IMR-90 (cell line): ENCODE measurements around the gene ZNF512. TPM values are rescaled to one million over a fixed set of nuclear protein-coding genes. Genes with fewer than 3 reads are reported as not detected.

ENCODE experiments used
- ATAC-seq: fragments of 200-7000 bp; cut with Tn5 transposase; 2 replicates; pipeline ENCODE4 v1.9.1; 2020; ENCODE audit warnings: low read depth, mild to moderate bottlenecking, moderate library complexity
- BruUV-seq: library from RNA; stranded (reverse); fragments of 400-500 nt; replicated peaks from 2 replicates; lab custom pipeline; 2021; lab: Mats Ljungman, UMichigan
- CTCF ChIA-PET: fragments of 300-600 bp; formaldehyde crosslinking; extraction: SDS; loops from one replicate; lab custom pipeline; 2021; ENCODE audit warnings: antibody characterized with exemption; lab: Yijun Ruan, JAX
- POLR2A ChIA-PET: fragments of 300-600 bp; sonication (Branson Sonifier 250); formaldehyde crosslinking; loops from one replicate; lab custom pipeline; 2022; ENCODE audit warnings: antibody characterized with exemption; ENCODE audit not compliant: unreplicated experiment; lab: Charles Lee
- DNase-seq: peaks from one replicate; pipeline ENCODE4 v3.0.0; 2013
- H2AFZ ChIP-seq: replicated peaks from 2 replicates; pipeline ENCODE3; 2013; ENCODE audit warnings: low read length, mild to moderate bottlenecking; ENCODE audit not compliant: poor library complexity
- H2AK5ac ChIP-seq: 2 replicates; pipeline ENCODE4 v1.6.1; 2013; ENCODE audit warnings: low read depth, low read length, inconsistent platforms
- H2AK9ac ChIP-seq: replicated peaks from 2 replicates; pipeline ENCODE3; 2013; ENCODE audit warnings: mild to moderate bottlenecking, low read depth, low read length, moderate library complexity; ENCODE audit not compliant: poor library complexity
- H2BK120ac ChIP-seq: 2 replicates; pipeline ENCODE4 v1.6.1; 2013; ENCODE audit warnings: low read depth, low read length, inconsistent platforms
- H2BK15ac ChIP-seq: 3 replicates; pipeline ENCODE4 v1.6.1; 2013; ENCODE audit warnings: low read depth, low read length, inconsistent platforms
- H2BK20ac ChIP-seq: 2 replicates; pipeline ENCODE4 v1.6.1; 2013; ENCODE audit warnings: low read depth, mild to moderate bottlenecking, inconsistent platforms, low read length, moderate library complexity
- H2BK5ac ChIP-seq: 2 replicates; pipeline ENCODE4 v1.6.1; 2013; ENCODE audit warnings: mild to moderate bottlenecking, low read depth, low read length, inconsistent platforms; ENCODE audit not compliant: poor library complexity, severe bottlenecking
- H3K14ac ChIP-seq: replicated peaks from 2 replicates; pipeline ENCODE4 v1.6.1; 2013; ENCODE audit warnings: low read depth, low read length, inconsistent platforms
- H3K18ac ChIP-seq: 2 replicates; pipeline ENCODE4 v1.6.1; 2013; ENCODE audit warnings: low read depth, low read length, control low read depth
- H3K23ac ChIP-seq: 2 replicates; pipeline ENCODE4 v1.6.1; 2013; ENCODE audit warnings: low read depth, low read length, inconsistent platforms
- H3K27ac ChIP-seq: 2 replicates; pipeline ENCODE4 v1.5.1; 2013; ENCODE audit warnings: mild to moderate bottlenecking, control low read depth, low read length; ENCODE audit not compliant: insufficient read depth
- H3K27me3 ChIP-seq: 2 replicates; pipeline ENCODE4 v1.6.1; 2013; ENCODE audit warnings: low read length; ENCODE audit not compliant: control insufficient read depth, insufficient read depth
- H3K36me3 ChIP-seq: 2 replicates; pipeline ENCODE4 v1.6.1; 2013; ENCODE audit warnings: low read length, mixed read lengths; ENCODE audit not compliant: control insufficient read depth, insufficient read depth
- H3K4ac ChIP-seq: 2 replicates; pipeline ENCODE4 v1.6.1; 2013; ENCODE audit warnings: low read depth, low read length, inconsistent platforms
- H3K4me1 ChIP-seq: 2 replicates; pipeline ENCODE4 v1.6.1; 2013; ENCODE audit warnings: low read length, mixed read lengths; ENCODE audit not compliant: control insufficient read depth, insufficient read depth
- H3K4me2 ChIP-seq: 2 replicates; pipeline ENCODE4 v1.6.1; 2013; ENCODE audit warnings: low read depth, mild to moderate bottlenecking, control low read depth, low read length, moderate library complexity
- H3K4me3 ChIP-seq: 2 replicates; pipeline ENCODE4 v1.5.1; 2013; ENCODE audit warnings: low read depth, mild to moderate bottlenecking, control low read depth, low read length, moderate library complexity; ENCODE audit not compliant: insufficient read depth
- H3K56ac ChIP-seq: 2 replicates; pipeline ENCODE4 v1.6.1; 2013; ENCODE audit warnings: low read length, inconsistent platforms; ENCODE audit not compliant: insufficient read depth; ENCODE audit errors: extremely low read depth
- H3K79me1 ChIP-seq, 2 experiments: 2 replicates each; pipeline ENCODE4 v1.6.1; 2013; ENCODE audit warnings: low read length in 2 of 2, inconsistent platforms in 1 of 2, low read depth in 1 of 2
- H3K9ac ChIP-seq: 2 replicates; pipeline ENCODE4 v1.6.1; 2013; ENCODE audit warnings: low read depth, low read length, control low read depth
- H3K9me1 ChIP-seq: 2 replicates; pipeline ENCODE4 v1.6.1; 2013; ENCODE audit warnings: low read length, inconsistent platforms; ENCODE audit not compliant: insufficient read depth
- H3K9me3 ChIP-seq: 2 replicates; pipeline ENCODE4 v1.6.1; 2013; ENCODE audit warnings: low read length; ENCODE audit not compliant: control insufficient read depth, insufficient read depth
- H4K20me1 ChIP-seq: 2 replicates; pipeline ENCODE4 v1.6.1; 2013; ENCODE audit warnings: low read length, inconsistent platforms; ENCODE audit not compliant: insufficient read depth
- H4K5ac ChIP-seq: 2 replicates; pipeline ENCODE4 v1.6.1; 2013; ENCODE audit warnings: mild to moderate bottlenecking, low read depth, low read length, control low read depth
- H4K8ac ChIP-seq, 2 experiments: 2 replicates each; pipeline ENCODE4 v1.6.1; 2013; ENCODE audit warnings: low read depth in 2 of 2, low read length in 2 of 2, control low read depth in 1 of 2, inconsistent platforms in 1 of 2
- H4K91ac ChIP-seq: 2 replicates; pipeline ENCODE4 v1.6.1; 2013; ENCODE audit warnings: low read depth, low read length, inconsistent platforms; ENCODE audit not compliant: insufficient read depth
- BHLHE40 ChIP-seq: fragments of 150-350 bp; IDR thresholded peaks from 2 replicates; pipeline ENCODE4 v1.6.1; 2016; ENCODE audit warnings: mild to moderate bottlenecking, low read depth, low read length
- CEBPB ChIP-seq: IDR thresholded peaks from 2 replicates; pipeline ENCODE4 v1.6.1; 2012; ENCODE audit warnings: low read depth, low read length, improper control_type of control experiment
- CHD1 ChIP-seq: IDR thresholded peaks from 2 replicates; pipeline ENCODE4 v1.6.1; 2012; ENCODE audit warnings: low read depth, low read length, improper control_type of control experiment
- MAFK ChIP-seq: IDR thresholded peaks from 2 replicates; pipeline ENCODE4 v1.6.1; 2012; ENCODE audit warnings: low read depth, low read length, improper control_type of control experiment
- MAZ ChIP-seq: IDR thresholded peaks from 2 replicates; pipeline ENCODE4 v1.6.1; 2012; ENCODE audit warnings: low read depth, mild to moderate bottlenecking, low read length, improper control_type of control experiment, moderate library complexity, borderline replicate concordance
- MXI1 ChIP-seq: IDR thresholded peaks from 2 replicates; pipeline ENCODE4 v1.6.1; 2012; ENCODE audit warnings: low read depth, mild to moderate bottlenecking, low read length, moderate library complexity, borderline replicate concordance
- NFE2L2 ChIP-seq: fragments of 150-350 bp; IDR thresholded peaks from 2 replicates; pipeline ENCODE4 v1.6.1; 2016; ENCODE audit warnings: low read depth, mild to moderate bottlenecking, low read length
- POLR2A ChIP-seq: IDR thresholded peaks from 2 replicates; pipeline ENCODE4 v1.6.1; 2012; ENCODE audit warnings: mild to moderate bottlenecking, low read depth, low read length
- RAD21 ChIP-seq: IDR thresholded peaks from 2 replicates; pipeline ENCODE4 v1.6.1; 2012; ENCODE audit warnings: low read length, improper control_type of control experiment
- RCOR1 ChIP-seq: IDR thresholded peaks from 2 replicates; pipeline ENCODE4 v1.6.1; 2012; ENCODE audit warnings: mild to moderate bottlenecking, low read length, improper control_type of control experiment; ENCODE audit not compliant: insufficient replicate concordance
- RFX5 ChIP-seq: IDR thresholded peaks from 2 replicates; pipeline ENCODE4 v1.8.0; 2012; ENCODE audit warnings: low read depth, mild to moderate bottlenecking, low read length, moderate library complexity
- WGBS, 2 experiments: methylation state at CpG; one replicate each; pipeline versions ENCODE4 v1.1.5 to v1.1.7; 2013; ENCODE audit warnings: missing lambda C conversion rate in 2 of 2; ENCODE audit not compliant: insufficient read length in 1 of 2; ENCODE audit errors: extremely low coverage in 2 of 2; 5-methylcytosine and 5-hydroxymethylcytosine counted together
- dilution Hi-C: fragments of 300-500 bp; cut with HindIII; formaldehyde crosslinking; loops from one replicate; pipeline ENCODE4 v1.14.3; 2018; ENCODE audit warnings: low sequenced_read_pairs; ENCODE audit not compliant: unreplicated experiment
- in situ Hi-C: fragments of 300-500 bp; cut with MboI; formaldehyde crosslinking; loops from 3 replicates; pipeline ENCODE4 v1.14.3; 2019; ENCODE audit warnings: low sequenced_read_pairs, inconsistent platforms, mixed read lengths
- intact Hi-C: fragments of 100-400 bp; cut with micrococcal nuclease; formaldehyde crosslinking; loops from 2 replicates; pipeline ENCODE4 v1.10.0; 2022
- polyA plus RNA-seq, 3 experiments: library from polyadenylated mRNA; depleted of rRNA; stranded (reverse); fragments of >200 nt; gene quantifications; 2 replicates each; pipeline ENCODE4 v1.2.3, GENCODE V29; 2012; ENCODE audit warnings: low replicate concordance in 1 of 3
- total RNA-seq: library from RNA; depleted of rRNA; stranded (reverse); fragments of >200 nt; gene quantifications from 2 replicates; pipeline ENCODE4 v1.2.3, GENCODE V29; 2012
- TF ChIP-seq, protein P1 (sequence below): fragments of 150-350 bp; IDR thresholded peaks from 2 replicates; pipeline ENCODE4 v1.6.1; 2017; ENCODE audit warnings: mild to moderate bottlenecking, antibody characterized with exemption, low read length, low read depth
- TF ChIP-seq, protein P2 (sequence below): fragments of 150-350 bp; IDR thresholded peaks from 2 replicates; pipeline ENCODE4 v1.6.1; 2016; ENCODE audit warnings: low read depth, mild to moderate bottlenecking, low read length, moderate library complexity, borderline replicate concordance

The ZNF512 gene
- total and polyA plus RNA-seq, 2 of the 4 experiments (the other 2 are of a cell fraction) = 25.8 to 56.5 TPM

DNA sequence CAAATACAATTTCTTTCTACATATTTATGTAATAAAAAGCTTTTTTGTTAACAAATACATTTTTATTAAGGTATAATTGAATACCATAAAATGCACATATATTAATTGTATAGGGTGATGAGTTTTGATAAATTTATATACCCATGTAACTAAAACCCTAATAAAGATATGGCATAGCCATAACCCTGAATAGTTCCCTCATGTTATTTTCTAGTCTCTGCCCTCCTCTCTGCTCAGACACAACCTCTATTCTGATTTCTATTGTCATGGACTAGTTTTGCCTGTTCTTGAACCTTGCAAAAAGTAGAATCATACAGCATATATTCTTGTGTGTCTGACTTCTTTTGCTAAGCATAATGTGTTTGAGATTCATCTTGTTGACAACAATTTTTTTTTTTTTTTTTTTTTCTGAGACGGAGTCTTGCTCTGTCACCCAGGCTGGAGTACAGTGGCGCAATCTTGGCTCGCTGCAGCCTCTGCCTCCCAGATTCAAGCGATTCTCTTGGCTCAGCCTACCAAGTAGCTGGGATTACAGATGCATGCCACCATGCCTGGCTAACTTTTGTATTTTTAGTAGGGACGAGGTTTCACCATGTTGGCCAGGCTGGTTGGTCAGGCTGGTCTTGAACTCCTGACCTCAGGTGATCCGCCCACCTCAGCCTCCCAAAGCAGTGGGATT lies 38.6 kb upstream of the ZNF512 start:
- H4K8ac ChIP-seq = no peak overlapping the region
- dilution Hi-C loops = no loop called here
- H3K9me3 ChIP-seq = 0 out of 2 replicates have a peak, but pooled peaks cover 3% of the 10 kb centered on the region
- H2BK15ac ChIP-seq = no peak overlapping the region
- no peak for ATAC-seq
- H3K4me2 ChIP-seq = no peak overlapping the region
- H3K36me3 ChIP-seq = no peaks in the 10 kb centered on the region; the same call in 1 of the 2 replicates
- H3K23ac ChIP-seq = no peak overlapping the region
- no peaks in the 10 kb centered on the region for H3K4me1 ChIP-seq
- ChIA-PET CTCF (no interaction called here), POLR2A (no interaction called here)
- H2BK5ac ChIP-seq = no peak overlapping the region
- H2BK20ac ChIP-seq = no peak overlapping the region
- DNase-seq = no peak
- H3K27ac ChIP-seq = no peak overlapping the region
- no peak overlapping the region for H3K9ac ChIP-seq
- H4K5ac ChIP-seq = no peak overlapping the region
- in situ Hi-C loops = no loop called here
- intact Hi-C loops = no loop called here
- no peak overlapping the region for H3K4ac ChIP-seq
- H2AK9ac ChIP-seq = no peak overlapping the region
- no peak overlapping the region for H2AK5ac ChIP-seq
- H4K20me1 ChIP-seq = no peaks in the 10 kb centered on the region
- H3K56ac ChIP-seq = no peak overlapping the region
- no peaks in the 10 kb centered on the region for H3K9me1 ChIP-seq
- no peak overlapping the region for H3K18ac ChIP-seq
- no peak overlapping the region for H3K4me3 ChIP-seq
- no peak overlapping the region for H4K91ac ChIP-seq
- TF ChIP-seq, protein P1, sequence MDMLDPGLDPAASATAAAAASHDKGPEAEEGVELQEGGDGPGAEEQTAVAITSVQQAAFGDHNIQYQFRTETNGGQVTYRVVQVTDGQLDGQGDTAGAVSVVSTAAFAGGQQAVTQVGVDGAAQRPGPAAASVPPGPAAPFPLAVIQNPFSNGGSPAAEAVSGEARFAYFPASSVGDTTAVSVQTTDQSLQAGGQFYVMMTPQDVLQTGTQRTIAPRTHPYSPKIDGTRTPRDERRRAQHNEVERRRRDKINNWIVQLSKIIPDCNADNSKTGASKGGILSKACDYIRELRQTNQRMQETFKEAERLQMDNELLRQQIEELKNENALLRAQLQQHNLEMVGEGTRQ = no peak
- TF ChIP-seq POLR2A = no peak
- TF ChIP-seq MAZ = no peak
- TF ChIP-seq BHLHE40 = no peak
- no peak for TF ChIP-seq RFX5
- no peak for TF ChIP-seq MAFK
- no peak for TF ChIP-seq CEBPB
- TF ChIP-seq CHD1 = no peak
- TF ChIP-seq, protein P2, sequence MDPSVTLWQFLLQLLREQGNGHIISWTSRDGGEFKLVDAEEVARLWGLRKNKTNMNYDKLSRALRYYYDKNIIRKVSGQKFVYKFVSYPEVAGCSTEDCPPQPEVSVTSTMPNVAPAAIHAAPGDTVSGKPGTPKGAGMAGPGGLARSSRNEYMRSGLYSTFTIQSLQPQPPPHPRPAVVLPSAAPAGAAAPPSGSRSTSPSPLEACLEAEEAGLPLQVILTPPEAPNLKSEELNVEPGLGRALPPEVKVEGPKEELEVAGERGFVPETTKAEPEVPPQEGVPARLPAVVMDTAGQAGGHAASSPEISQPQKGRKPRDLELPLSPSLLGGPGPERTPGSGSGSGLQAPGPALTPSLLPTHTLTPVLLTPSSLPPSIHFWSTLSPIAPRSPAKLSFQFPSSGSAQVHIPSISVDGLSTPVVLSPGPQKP = no peak
- TF ChIP-seq RAD21 = no peak
- TF ChIP-seq RCOR1 = no peak
- no peak for TF ChIP-seq NFE2L2
- TF ChIP-seq MXI1 = no peak
- WGBS, 2 experiments = 73% methylated on average over 3 of the region's 6 CpGs; no CpG with 5 or more reads in 1 of the 2 experiments
- no peak overlapping the region for H2BK120ac ChIP-seq
- H2AFZ ChIP-seq = no peak overlapping the region
- H3K27me3 ChIP-seq = no peaks in the 10 kb centered on the region; the same call in 1 of the 2 replicates
- no peaks in the 10 kb centered on the region for H3K79me1 ChIP-seq
- BruUV-seq = no TSS peak
- H3K14ac ChIP-seq = no peak overlapping the region
